Right atrium auricular region (tissue), 2 donors: ENCODE measurements around the gene SYNDIG1. TPM values are rescaled to one million over a fixed set of nuclear protein-coding genes. Genes with fewer than 3 reads are reported as not detected.

Experiments used
- DNase-seq: peaks from one replicate; pipeline ENCODE4 v3.0.0-alpha.2; 2019; ENCODE audit warnings: low spot score
- H3K27ac ChIP-seq, 2 donors: fragments of 200-600 bp; sonication (generic); 1 replicate in 1 of 2; 2 replicates in 1 of 2; pipeline ENCODE4 v1.5.1; 2016 to 2019
- H3K27me3 ChIP-seq, 2 donors: fragments of 200-600 bp; sonication (generic); one replicate each; pipeline versions ENCODE4 v1.5.1 to v1.6.0; 2017 to 2019
- H3K36me3 ChIP-seq: fragments of 200-600 bp; sonication (generic); one replicate; pipeline ENCODE4 v1.5.1; 2016
- H3K4me1 ChIP-seq, 2 donors: fragments of 200-600 bp; sonication (generic); one replicate each; pipeline versions ENCODE4 v1.5.1 to v1.6.0; 2017 to 2019
- H3K4me3 ChIP-seq, 2 donors: fragments of 200-600 bp; sonication (generic); 1 replicate in 1 of 2; 2 replicates in 1 of 2; pipeline ENCODE4 v1.5.1; 2017 to 2019; ENCODE audit warnings: mild to moderate bottlenecking in 1 of 2, moderate library complexity in 1 of 2
- H3K9me3 ChIP-seq, 2 donors: fragments of 200-600 bp; sonication (generic); one replicate each; pipeline ENCODE4 v1.5.1; 2019
- total RNA-seq, 2 donors: library from RNA; depleted of rRNA; stranded (reverse); fragments of >200 nt; gene quantifications; one replicate each; pipeline ENCODE4 v1.1.0, GENCODE V29; 2016
- TF ChIP-seq, protein P1 (sequence below), 2 donors: fragments of 200-600 bp; sonication (generic); IDR thresholded peaks; one replicate each; pipeline ENCODE4 v1.5.1; 2019; ENCODE audit warnings: antibody characterized with exemption in 2 of 2

The SYNDIG1 gene
- total RNA-seq, 2 donors from 2014 or later = 21.7 to 38.1 TPM

DNA sequence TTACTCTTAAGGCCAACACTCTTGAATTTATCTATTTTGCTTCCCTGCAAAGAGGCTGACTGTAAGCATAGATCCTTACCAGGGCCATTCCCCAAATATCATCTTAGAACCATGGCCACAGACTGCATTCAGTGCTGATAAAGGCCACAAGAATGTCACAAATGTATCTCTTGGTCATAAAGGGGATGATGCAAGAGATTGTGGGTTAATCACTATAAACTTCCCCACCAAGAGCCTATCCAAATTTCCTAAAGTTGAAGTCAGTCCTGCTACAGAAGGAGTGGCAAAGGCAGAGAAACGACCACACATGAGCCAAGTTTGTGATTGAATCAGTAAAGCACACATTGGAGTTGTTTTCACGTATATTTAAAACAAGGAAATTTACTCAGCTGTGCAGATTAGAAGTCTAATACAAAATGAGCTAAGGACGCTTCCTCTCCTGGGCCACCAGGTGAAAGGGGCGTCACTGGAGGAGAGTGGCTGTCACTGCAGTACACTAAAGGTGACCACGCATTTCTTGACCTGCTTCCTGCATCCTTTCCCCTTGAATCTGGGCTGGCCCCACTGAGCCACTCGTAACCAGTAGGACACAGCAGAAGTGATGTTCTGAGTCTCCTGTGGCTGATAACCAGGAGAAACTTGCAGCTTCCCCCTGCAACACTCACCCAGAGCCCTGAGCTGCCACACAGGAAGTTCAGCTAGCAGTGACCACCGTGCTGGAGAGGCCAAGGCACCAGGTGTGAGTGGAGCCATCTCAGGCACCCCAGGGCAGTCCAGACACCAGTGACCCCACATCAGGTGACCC is 181.9 kb downstream of the SYNDIG1 start:
- no peaks in the 10 kb centered on the region for H3K36me3 ChIP-seq
- H3K27ac ChIP-seq = no peak overlapping the region
- no peak overlapping the region for H3K4me3 ChIP-seq
- TF ChIP-seq, protein P1, sequence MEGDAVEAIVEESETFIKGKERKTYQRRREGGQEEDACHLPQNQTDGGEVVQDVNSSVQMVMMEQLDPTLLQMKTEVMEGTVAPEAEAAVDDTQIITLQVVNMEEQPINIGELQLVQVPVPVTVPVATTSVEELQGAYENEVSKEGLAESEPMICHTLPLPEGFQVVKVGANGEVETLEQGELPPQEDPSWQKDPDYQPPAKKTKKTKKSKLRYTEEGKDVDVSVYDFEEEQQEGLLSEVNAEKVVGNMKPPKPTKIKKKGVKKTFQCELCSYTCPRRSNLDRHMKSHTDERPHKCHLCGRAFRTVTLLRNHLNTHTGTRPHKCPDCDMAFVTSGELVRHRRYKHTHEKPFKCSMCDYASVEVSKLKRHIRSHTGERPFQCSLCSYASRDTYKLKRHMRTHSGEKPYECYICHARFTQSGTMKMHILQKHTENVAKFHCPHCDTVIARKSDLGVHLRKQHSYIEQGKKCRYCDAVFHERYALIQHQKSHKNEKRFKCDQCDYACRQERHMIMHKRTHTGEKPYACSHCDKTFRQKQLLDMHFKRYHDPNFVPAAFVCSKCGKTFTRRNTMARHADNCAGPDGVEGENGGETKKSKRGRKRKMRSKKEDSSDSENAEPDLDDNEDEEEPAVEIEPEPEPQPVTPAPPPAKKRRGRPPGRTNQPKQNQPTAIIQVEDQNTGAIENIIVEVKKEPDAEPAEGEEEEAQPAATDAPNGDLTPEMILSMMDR (IDR thresholded peaks at IDR 0.05) = no peak
- no peaks in the 10 kb centered on the region for H3K9me3 ChIP-seq
- peaks cover 0 to 11% of the 10 kb centered on the region in 2 donors for H3K4me1 ChIP-seq
- H3K27me3 ChIP-seq = no peaks in the 10 kb centered on the region
- DNase-seq = no peak

DNA sequence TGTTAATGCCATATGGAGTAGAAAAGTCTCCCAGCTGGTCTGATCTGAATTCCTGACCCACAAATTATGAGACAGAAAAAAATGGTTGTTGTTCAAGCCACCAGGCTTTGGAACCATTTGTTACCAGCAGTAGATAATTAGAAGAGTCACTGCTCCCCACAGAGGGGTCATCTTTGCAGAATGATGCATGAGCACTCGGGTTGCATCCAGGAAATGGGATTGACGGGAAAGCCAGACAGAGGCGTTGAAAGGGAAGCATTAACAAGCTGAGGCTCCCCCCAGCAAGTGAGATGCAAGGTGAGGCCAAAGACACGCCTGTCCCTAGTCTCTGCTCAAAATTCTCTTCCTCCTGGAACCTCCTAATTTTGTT is 182.5 kb downstream of the SYNDIG1 start:
- Histone ChIP-seq H3K27ac (no peak overlapping the region), H3K9me3 (no peaks in the 10 kb centered on the region), H3K4me3 (no peak overlapping the region), H3K4me1 (peaks cover 0 to 11% of the 10 kb centered on the region in 2 donors), H3K27me3 (no peaks in the 10 kb centered on the region), H3K36me3 (no peaks in the 10 kb centered on the region)
- no peak for DNase-seq
- TF ChIP-seq, protein P1 (IDR thresholded peaks at IDR 0.05) = no peak

DNA sequence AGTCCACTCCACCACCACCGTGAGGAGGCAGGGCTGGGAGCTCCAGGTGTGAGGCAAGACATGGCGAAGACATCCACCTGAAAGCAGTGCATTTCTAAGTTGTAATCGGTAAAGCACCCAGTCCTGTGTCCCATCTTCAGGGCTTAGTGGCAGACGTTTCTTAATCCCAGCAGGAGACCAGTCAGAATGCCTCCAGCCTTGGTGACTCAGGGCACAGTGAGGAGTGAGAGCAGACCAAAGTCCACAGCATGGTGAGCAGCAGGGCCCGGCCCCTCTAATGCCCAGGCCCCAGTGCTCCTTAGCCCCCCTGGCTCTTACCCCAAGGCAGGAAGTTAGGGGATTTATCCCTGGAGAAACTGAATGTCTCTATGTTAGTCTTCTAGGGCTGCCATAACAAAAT is 183.9 kb downstream of the SYNDIG1 start:
- Histone ChIP-seq H3K36me3 (no peaks in the 10 kb centered on the region), H3K4me3 (no peak overlapping the region), H3K9me3 (no peaks in the 10 kb centered on the region), H3K27ac (no peak overlapping the region), H3K4me1 (peaks cover 0 to 6% of the 10 kb centered on the region in 2 donors), H3K27me3 (no peaks in the 10 kb centered on the region)
- no peak for DNase-seq
- TF ChIP-seq, protein P1 (IDR thresholded peaks at IDR 0.05) = no peak

DNA sequence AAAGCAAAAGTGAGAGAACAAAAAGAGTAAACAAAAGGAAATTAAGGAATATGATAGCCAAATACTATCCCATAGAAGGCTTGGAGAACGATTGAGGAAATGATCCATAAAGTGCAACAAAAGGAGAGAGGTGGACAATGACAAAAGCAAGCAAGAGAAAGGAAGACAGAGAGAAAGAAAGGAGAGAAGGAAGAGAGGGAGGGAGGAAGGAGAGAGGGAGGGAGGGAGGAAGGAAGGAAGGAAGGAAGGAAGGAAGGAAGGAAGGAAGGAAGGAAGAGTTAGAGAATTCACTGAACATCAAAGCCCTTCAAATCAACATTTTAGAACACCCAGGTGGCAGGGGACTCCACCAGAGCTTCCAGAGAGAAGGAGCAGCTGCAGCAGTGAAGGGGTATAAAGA is 185.0 kb downstream of the SYNDIG1 start:
- Histone ChIP-seq H3K27me3 (no peaks in the 10 kb centered on the region), H3K9me3 (no peaks in the 10 kb centered on the region), H3K4me1 (peaks cover 0 to 13% of the 10 kb centered on the region in 2 donors), H3K36me3 (no peaks in the 10 kb centered on the region), H3K27ac (no peak overlapping the region), H3K4me3 (no peak overlapping the region)
- no peak for DNase-seq
- TF ChIP-seq, protein P1 (IDR thresholded peaks at IDR 0.05) = no peak

DNA sequence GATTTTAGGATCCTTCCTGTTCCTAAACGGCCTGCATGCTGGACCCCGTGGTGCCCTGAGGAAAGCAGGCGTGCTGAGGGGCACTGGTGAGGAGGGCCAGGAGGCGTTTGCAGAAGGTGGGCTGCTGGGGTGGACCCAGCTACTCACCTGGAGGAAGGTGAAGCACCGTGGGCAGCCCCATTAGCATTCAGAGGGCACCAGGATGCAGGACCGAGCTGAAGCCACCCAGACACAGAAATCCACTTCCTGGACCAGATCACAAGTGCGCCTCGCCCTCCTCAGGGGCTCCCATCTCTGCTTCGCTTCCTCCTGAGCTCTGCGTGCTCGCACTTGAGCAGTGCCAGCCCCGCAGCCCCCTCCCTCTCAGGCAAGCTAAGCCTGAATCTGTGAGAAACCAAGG is 187.0 kb downstream of the SYNDIG1 start:
- TF ChIP-seq, protein P1 (IDR thresholded peaks at IDR 0.05) = no peak
- DNase-seq = no peak
- H3K36me3 ChIP-seq = no peaks in the 10 kb centered on the region
- H3K4me1 ChIP-seq = peaks cover 0 to 13% of the 10 kb centered on the region in 2 donors
- H3K9me3 ChIP-seq = no peaks in the 10 kb centered on the region
- H3K27ac ChIP-seq = no peak overlapping the region
- H3K27me3 ChIP-seq = no peaks in the 10 kb centered on the region
- no peak overlapping the region for H3K4me3 ChIP-seq

DNA sequence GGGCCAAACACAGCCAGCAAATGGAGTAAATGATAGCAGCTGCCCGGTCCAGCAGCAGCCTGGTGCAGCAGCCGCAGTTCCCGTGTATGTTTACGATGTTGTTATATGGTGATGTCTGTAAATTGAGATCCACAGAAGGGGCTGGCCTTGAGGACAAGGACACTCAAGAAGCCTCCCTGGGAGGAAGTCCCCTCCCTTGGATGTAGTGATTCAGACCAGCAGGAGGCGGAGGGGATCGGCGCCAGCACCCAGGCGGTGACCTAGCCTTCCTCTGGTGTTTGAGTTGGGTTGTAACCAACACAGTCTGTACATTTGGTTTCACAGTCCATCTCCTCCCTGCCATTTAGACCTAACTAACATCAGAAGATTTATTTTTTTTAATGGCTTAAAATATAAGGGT is 187.8 kb downstream of the SYNDIG1 start:
- no peaks in the 10 kb centered on the region for H3K27me3 ChIP-seq
- no peak for DNase-seq
- no peak overlapping the region for H3K4me3 ChIP-seq
- no peaks in the 10 kb centered on the region for H3K36me3 ChIP-seq
- TF ChIP-seq, protein P1 (IDR thresholded peaks at IDR 0.05) = no peak
- no peak overlapping the region for H3K27ac ChIP-seq
- H3K9me3 ChIP-seq = no peaks in the 10 kb centered on the region
- H3K4me1 ChIP-seq = peaks cover 0 to 13% of the 10 kb centered on the region in 2 donors
